Measurements from ENCODE around the gene GALNT7. TPM values are rescaled to one million over a fixed set of nuclear protein-coding genes. Genes with fewer than 3 reads are reported as not detected.

Gene GALNT7
- total and polyA plus RNA-seq, 2 donors (not counting 3 experiments of a cell fraction or from before 2014, with no cell fraction given), result 19.6 to 54.6 TPM

DNA sequence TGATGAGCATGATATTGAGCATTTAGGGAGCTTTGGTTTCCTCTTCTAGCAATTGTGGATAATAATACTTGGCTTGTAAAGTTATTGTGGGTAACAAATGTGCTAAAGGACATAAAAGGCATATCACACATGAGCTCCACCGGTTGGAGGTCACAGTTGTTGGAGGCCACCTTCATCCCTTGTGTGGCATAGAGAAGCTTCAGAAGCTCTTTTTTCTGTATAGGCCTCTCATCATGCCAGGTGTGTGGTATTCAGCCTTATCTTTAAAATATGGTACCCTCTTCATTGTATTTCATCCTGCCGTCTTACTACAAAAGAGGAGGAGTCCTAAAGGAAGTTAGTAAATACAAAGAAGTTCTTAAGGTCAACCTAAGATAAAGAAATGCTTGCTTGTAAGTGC lies 99.1 kb downstream of the GALNT7 start:
- no TSS peak for BruUV-seq (replicated peaks)
- POLR2A ChIA-PET, result no interaction called here
- dilution Hi-C loops (cut with MboI; ENCODE audit: extremely low pct_ligation_motif_present, low sequenced_read_pairs), result no loop called here

More for the DNA sequence above, 99.1 kb downstream of the GALNT7 start:
- Histone ChIP-seq H3K9ac (replicated peaks; ENCODE audit: extremely low read depth, insufficient read depth, low read length) (no peak overlapping the region), H3K9me3 (replicated peaks; ENCODE audit: control insufficient read depth, insufficient read depth, low read length) (no peaks in the 10 kb centered on the region), H3K36me3 (ENCODE audit: control insufficient read depth in 2 of 2, extremely low read depth in 1 of 2, insufficient read depth in 2 of 2, low read length in 2 of 2) (no peaks in the 10 kb centered on the region), H3K27me3 (ENCODE audit: control insufficient read depth in 2 of 2, insufficient read depth in 2 of 2, low read length in 2 of 2) (no peaks in the 10 kb centered on the region), H3K27ac (ENCODE audit: insufficient read depth, low read depth, low read length) (no peak overlapping the region), H3K9me1 (replicated peaks; ENCODE audit: control insufficient read depth, extremely low read depth, insufficient read depth, low read length) (no peaks in the 10 kb centered on the region), H3K4me1 (ENCODE audit: control insufficient read depth, extremely low read depth, insufficient read depth, low read length) (peaks cover 8% of the 10 kb centered on the region), H3K79me2 (ENCODE audit: control insufficient read depth, insufficient read depth, low read length) (no peaks in the 10 kb centered on the region), H3K4me3 (replicated peaks in 1 of 3; ENCODE audit: insufficient read depth in 1 of 3, low read depth in 1 of 3, low read length in 3 of 3) (no peak overlapping the region), H3K4me2 (ENCODE audit: insufficient read depth, low read length) (no peak overlapping the region), H2AFZ (ENCODE audit: low read depth, low read length) (no peak overlapping the region), H4K20me1 (replicated peaks; ENCODE audit: control insufficient read depth, extremely low read depth, insufficient read depth, low read length) (no peaks in the 10 kb centered on the region)
- TF ChIP-seq MYC (IDR thresholded peaks at IDR 0.05; ENCODE audit: low read depth, low read length) (no peak), EZH2 (IDR thresholded peaks at IDR 0.05; ENCODE audit: borderline replicate concordance, low read depth, low read length, severe bottlenecking) (no peak), GATA2 (IDR thresholded peaks at IDR 0.05; ENCODE audit: insufficient read depth, insufficient read length, low read depth, low read length) (no peak), FOS (IDR thresholded peaks at IDR 0.05; ENCODE audit: borderline replicate concordance, insufficient read depth, low read length) (no peak), POLR2AphosphoS5 (IDR thresholded peaks at IDR 0.05; ENCODE audit: insufficient read depth, low read depth, low read length) (no peak), JUN (IDR thresholded peaks at IDR 0.05; ENCODE audit: borderline replicate concordance, insufficient read depth, insufficient read length, low read depth) (no peak), POLR2A (IDR thresholded peaks at IDR 0.05; ENCODE audit: low read depth, low read length) (no peak)
- TF ChIP-seq, protein P1, sequence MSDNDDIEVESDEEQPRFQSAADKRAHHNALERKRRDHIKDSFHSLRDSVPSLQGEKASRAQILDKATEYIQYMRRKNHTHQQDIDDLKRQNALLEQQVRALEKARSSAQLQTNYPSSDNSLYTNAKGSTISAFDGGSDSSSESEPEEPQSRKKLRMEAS (IDR thresholded peaks at IDR 0.05; ENCODE audit: insufficient read depth, insufficient read length), result no peak
- TF ChIP-seq, protein P2, sequence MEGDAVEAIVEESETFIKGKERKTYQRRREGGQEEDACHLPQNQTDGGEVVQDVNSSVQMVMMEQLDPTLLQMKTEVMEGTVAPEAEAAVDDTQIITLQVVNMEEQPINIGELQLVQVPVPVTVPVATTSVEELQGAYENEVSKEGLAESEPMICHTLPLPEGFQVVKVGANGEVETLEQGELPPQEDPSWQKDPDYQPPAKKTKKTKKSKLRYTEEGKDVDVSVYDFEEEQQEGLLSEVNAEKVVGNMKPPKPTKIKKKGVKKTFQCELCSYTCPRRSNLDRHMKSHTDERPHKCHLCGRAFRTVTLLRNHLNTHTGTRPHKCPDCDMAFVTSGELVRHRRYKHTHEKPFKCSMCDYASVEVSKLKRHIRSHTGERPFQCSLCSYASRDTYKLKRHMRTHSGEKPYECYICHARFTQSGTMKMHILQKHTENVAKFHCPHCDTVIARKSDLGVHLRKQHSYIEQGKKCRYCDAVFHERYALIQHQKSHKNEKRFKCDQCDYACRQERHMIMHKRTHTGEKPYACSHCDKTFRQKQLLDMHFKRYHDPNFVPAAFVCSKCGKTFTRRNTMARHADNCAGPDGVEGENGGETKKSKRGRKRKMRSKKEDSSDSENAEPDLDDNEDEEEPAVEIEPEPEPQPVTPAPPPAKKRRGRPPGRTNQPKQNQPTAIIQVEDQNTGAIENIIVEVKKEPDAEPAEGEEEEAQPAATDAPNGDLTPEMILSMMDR (IDR thresholded peaks at IDR 0.05; ENCODE audit: extremely low read depth in 1 of 2, insufficient read depth in 1 of 2, low read depth in 1 of 2, low read length in 2 of 2), result no peak
- intact Hi-C loops (cut with micrococcal nuclease), result no loop called here
- CTCF ChIA-PET, result interaction anchor here (0.9 to 2.0 kb wide), 3 partner anchors 10 to 254 kb away, joined by 3 to 8 read pairs (median 4); no protein-coding TSS in a partner anchor
- no peak for FAIRE-seq
- DNase-seq (ENCODE audit: low read depth, low spot score), result no peak

All from endothelial cell of umbilical vein (primary cell).